LNCaP clone FGC (cell line): Measurements from ENCODE around the gene CDA.

Experiments
- DNase-seq: peaks from one replicate; pipeline ENCODE4 v3.0.0-alpha.2; 2011; ENCODE audit warnings: low read depth
- H3K4me3 ChIP-seq: 2 replicates; pipeline ENCODE4 v1.5.1; 2011; ENCODE audit warnings: mild to moderate bottlenecking, low read depth, low read length, control low read depth
- CTCF ChIP-seq: IDR thresholded peaks from 2 replicates; pipeline ENCODE4 v1.5.1; 2012; ENCODE audit warnings: mild to moderate bottlenecking; ENCODE audit not compliant: control insufficient read depth, insufficient read depth; ENCODE audit errors: extremely low read depth

Gene CDA

GRCh38 chr1:20645414-20645813, 56.5 kb downstream of the CDA start:
- no peak for DNase-seq
- H3K4me3 ChIP-seq, result no peak overlapping the region
- TF ChIP-seq CTCF, result no peak

GRCh38 chr1:20648438-20648837, 59.5 kb downstream of the CDA start:
- H3K4me3 ChIP-seq, result no peak overlapping the region
- TF ChIP-seq CTCF, result no peak
- DNase-seq, result no peak

- no peak overlapping the region for H3K4me3 ChIP-seq
- DNase-seq, result no peak
- TF ChIP-seq CTCF, result no peak
Observed at GRCh38 chr1:20648946-20649345, 60.0 kb downstream of the CDA start.

GRCh38 chr1:20652300-20652699, 63.4 kb downstream of the CDA start:
- TF ChIP-seq CTCF, result no peak
- no peak for DNase-seq
- H3K4me3 ChIP-seq, result no peak overlapping the region

- no peak for TF ChIP-seq CTCF
- no peak overlapping the region for H3K4me3 ChIP-seq
- no peak for DNase-seq
Observed at GRCh38 chr1:20654104-20654690, 65.3 kb downstream of the CDA start.

- no peak overlapping the region for H3K4me3 ChIP-seq
- no peak for TF ChIP-seq CTCF
- no peak for DNase-seq
Observed at GRCh38 chr1:20657024-20657423, 68.1 kb downstream of the CDA start.
